Measurements from ENCODE around the gene MKNK2. TPM values are rescaled to one million over a fixed set of nuclear protein-coding genes. Genes with fewer than 3 reads are reported as not detected.

Gene MKNK2
- polyA plus RNA-seq, 1 of the 3 experiments (the other 2 are of a cell fraction), result 65.4 TPM

DNA sequence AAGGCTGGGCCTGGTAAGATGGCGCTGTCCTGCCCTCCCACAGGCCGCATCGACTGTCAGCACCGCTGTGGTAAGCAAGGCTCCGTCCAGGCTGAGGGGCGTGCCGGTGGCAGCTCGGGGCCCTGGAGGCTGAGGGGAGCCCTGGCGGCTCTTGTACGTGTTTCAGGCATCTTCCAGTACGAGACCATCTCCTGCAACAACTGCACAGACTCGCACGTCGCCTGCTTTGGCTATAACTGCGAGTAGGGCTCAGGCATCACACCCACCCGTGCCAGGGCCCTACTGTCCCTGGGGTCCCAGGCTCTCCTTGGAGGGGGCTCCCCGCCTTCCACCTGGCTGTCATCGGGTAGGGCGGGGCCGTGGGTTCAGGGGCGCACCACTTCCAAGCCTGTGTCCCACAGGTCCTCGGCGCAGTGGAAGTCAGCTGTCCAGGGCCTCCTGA, 46.9 kb upstream of the MKNK2 start:
- H3K27me3 ChIP-seq (ENCODE audit: insufficient read depth), result no peaks in the 10 kb centered on the region
- POLR2A ChIA-PET, result interaction anchor here (0.6 kb wide), 1 partner anchor 681 kb away, joined by 3 read pairs; no protein-coding TSS in a partner anchor
- H3K4me2 ChIP-seq, result peak overlapping the region; percentile 96; the same call in 1 of the 2 replicates
- H3K9ac ChIP-seq, result no peak overlapping the region
- H3K27ac ChIP-seq (ENCODE audit: low read depth in 2 of 2, low read length in 1 of 2), result no peak overlapping the region
- no peak for DNase-seq
- no peak overlapping the region for H3K4me3 ChIP-seq (ENCODE audit: low read depth in 2 of 2, low read length in 1 of 2)
- no peaks in the 10 kb centered on the region for H3K9me2 ChIP-seq
- TF ChIP-seq TCF12 (IDR thresholded peaks at IDR 0.05), result no peak
- TF ChIP-seq CHD2 (IDR thresholded peaks at IDR 0.05; ENCODE audit: low read length, partially characterized antibody), result no peak
- TF ChIP-seq JUND (IDR thresholded peaks at IDR 0.05), result no peak
- TF ChIP-seq TAF1 (IDR thresholded peaks at IDR 0.05; ENCODE audit: borderline replicate concordance, low read depth, low read length), result no peak
- TF ChIP-seq SIN3A (IDR thresholded peaks at IDR 0.05; ENCODE audit: borderline replicate concordance, low read depth, low read length), result no peak
- TF ChIP-seq RAD21 (IDR thresholded peaks at IDR 0.05; ENCODE audit: low read length), result no peak
- no peak for TF ChIP-seq PBX3 (IDR thresholded peaks at IDR 0.05)
- TF ChIP-seq, protein P1, sequence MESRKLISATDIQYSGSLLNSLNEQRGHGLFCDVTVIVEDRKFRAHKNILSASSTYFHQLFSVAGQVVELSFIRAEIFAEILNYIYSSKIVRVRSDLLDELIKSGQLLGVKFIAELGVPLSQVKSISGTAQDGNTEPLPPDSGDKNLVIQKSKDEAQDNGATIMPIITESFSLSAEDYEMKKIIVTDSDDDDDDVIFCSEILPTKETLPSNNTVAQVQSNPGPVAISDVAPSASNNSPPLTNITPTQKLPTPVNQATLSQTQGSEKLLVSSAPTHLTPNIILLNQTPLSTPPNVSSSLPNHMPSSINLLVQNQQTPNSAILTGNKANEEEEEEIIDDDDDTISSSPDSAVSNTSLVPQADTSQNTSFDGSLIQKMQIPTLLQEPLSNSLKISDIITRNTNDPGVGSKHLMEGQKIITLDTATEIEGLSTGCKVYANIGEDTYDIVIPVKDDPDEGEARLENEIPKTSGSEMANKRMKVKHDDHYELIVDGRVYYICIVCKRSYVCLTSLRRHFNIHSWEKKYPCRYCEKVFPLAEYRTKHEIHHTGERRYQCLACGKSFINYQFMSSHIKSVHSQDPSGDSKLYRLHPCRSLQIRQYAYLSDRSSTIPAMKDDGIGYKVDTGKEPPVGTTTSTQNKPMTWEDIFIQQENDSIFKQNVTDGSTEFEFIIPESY (IDR thresholded peaks at IDR 0.05; ENCODE audit: borderline replicate concordance, low read depth), result no peak
- TF ChIP-seq RFX5 (IDR thresholded peaks at IDR 0.05; ENCODE audit: low read length), result no peak
- no peak for TF ChIP-seq GATA2 (CRISPR knock-in tag; IDR thresholded peaks at IDR 0.05)
- no peak for TF ChIP-seq YY1 (IDR thresholded peaks at IDR 0.05; ENCODE audit: low read depth)
- no peak for TF ChIP-seq GABPA (IDR thresholded peaks at IDR 0.05; ENCODE audit: low read depth)
- TF ChIP-seq MXI1 (IDR thresholded peaks at IDR 0.05; ENCODE audit: low read depth, low read length), result no peak
- TF ChIP-seq EZH2phosphoT487 (IDR thresholded peaks at IDR 0.05; ENCODE audit: borderline replicate concordance, low read depth), result no peak
- TF ChIP-seq NFIC (IDR thresholded peaks at IDR 0.05; ENCODE audit: borderline replicate concordance), result no peak
- 95% methylated on average over 14 of the region's 23 CpGs for WGBS (ENCODE audit: low lambda C conversion rate)
- peaks cover 10% of the 10 kb centered on the region; the same call in 1 of the 2 replicates for H4K20me1 ChIP-seq (ENCODE audit: insufficient read depth)
- peaks cover 10% of the 10 kb centered on the region for H3F3A ChIP-seq (replicated peaks; ENCODE audit: insufficient read depth)
- no peak overlapping the region for H2AFZ ChIP-seq (ENCODE audit: low read depth)
- peaks cover 3 to 17% of the 10 kb centered on the region in 2 experiments; a peak in 1 of 4 replicates for H3K4me1 ChIP-seq (ENCODE audit: control insufficient read depth in 1 of 2, insufficient read depth in 2 of 2, low read depth in 1 of 2, low read length in 1 of 2)
- H3K36me3 ChIP-seq (replicated peaks in 1 of 2; ENCODE audit: control insufficient read depth in 1 of 2, insufficient read depth in 2 of 2, low read length in 1 of 2), result peaks cover 14 to 25% of the 10 kb centered on the region in 2 experiments
- CTCF ChIA-PET, result interaction anchor here (0.7 to 1.1 kb wide), 3 partner anchors 28 to 218 kb away, joined by 3 read pairs; no protein-coding TSS in a partner anchor
- H3K9me3 ChIP-seq, result no peaks in the 10 kb centered on the region
- H3K79me2 ChIP-seq (ENCODE audit: insufficient read depth), result peaks cover 32% of the 10 kb centered on the region
